ENCODE data around the gene NFIA.

NFIA gene

GRCh38 chr1:61293986-61294504 lies 211.7 kb downstream of the NFIA start:
- Histone ChIP-seq H3K4me3 (ENCODE audit: low read depth, low read length) (no peak overlapping the region), H3K27ac (ENCODE audit: extremely low read depth, low read depth, low read length) (no peak overlapping the region), H3K36me3 (ENCODE audit: control insufficient read depth in 2 of 2, insufficient read depth in 1 of 2, low read length in 2 of 2) (no peaks in the 10 kb centered on the region), H3K4me1 (ENCODE audit: control insufficient read depth, insufficient read depth, low read length) (peaks cover 3% of the 10 kb centered on the region; the same call in 1 of the 2 replicates), H3K9me3 (ENCODE audit: control insufficient read depth, insufficient read depth, low read depth, low read length) (no peaks in the 10 kb centered on the region)
- POLR2A ChIA-PET = no interaction called here
- no peak for TF ChIP-seq ZNF292 (tag by site-specific recombination; IDR thresholded peaks at IDR 0.05; ENCODE audit: borderline replicate concordance, low read depth)
- TF ChIP-seq ZNF600 (tag by site-specific recombination; IDR thresholded peaks at IDR 0.05) = no peak
- CTCF ChIA-PET = interaction anchor here (0.7 kb wide), 1 partner anchor 252 kb away, joined by 4 read pairs; no protein-coding TSS in a partner anchor

- ChIA-PET CTCF (no interaction called here), POLR2A (no interaction called here)
- H3K4me3 ChIP-seq (ENCODE audit: low read depth, low read length) = no peak overlapping the region
- peaks cover 6% of the 10 kb centered on the region; the same call in 1 of the 2 replicates for H3K4me1 ChIP-seq (ENCODE audit: control insufficient read depth, insufficient read depth, low read length)
- no peaks in the 10 kb centered on the region for H3K9me3 ChIP-seq (ENCODE audit: control insufficient read depth, insufficient read depth, low read depth, low read length)
- TF ChIP-seq MZF1 (tag by site-specific recombination; IDR thresholded peaks at IDR 0.05; ENCODE audit: borderline replicate concordance) (no peak), ZNF24 (tag by site-specific recombination; IDR thresholded peaks at IDR 0.05) (no peak), ZNF549 (tag by site-specific recombination; IDR thresholded peaks at IDR 0.05) (no peak), ZNF664 (tag by site-specific recombination; IDR thresholded peaks at IDR 0.05) (no peak), TSHZ1 (tag by site-specific recombination; IDR thresholded peaks at IDR 0.05; ENCODE audit: borderline replicate concordance) (no peak), ZNF530 (tag by site-specific recombination; IDR thresholded peaks at IDR 0.05; ENCODE audit: low read depth) (no peak), ZNF146 (tag by site-specific recombination; IDR thresholded peaks at IDR 0.05) (no peak), PBX3 (CRISPR knock-in tag; IDR thresholded peaks at IDR 0.05) (no peak), ZNF324 (tag by site-specific recombination; IDR thresholded peaks at IDR 0.05) (no peak), TCF7L2 (IDR thresholded peaks at IDR 0.05; ENCODE audit: borderline replicate concordance, low read depth, low read length) (no peak), ZNF433 (tag by site-specific recombination; IDR thresholded peaks at IDR 0.05; ENCODE audit: low read depth) (no peak), ZNF280C (tag by site-specific recombination; IDR thresholded peaks at IDR 0.05) (no peak), ZNF416 (tag by site-specific recombination; IDR thresholded peaks at IDR 0.05) (no peak), PRDM10 (tag by site-specific recombination; IDR thresholded peaks at IDR 0.05) (no peak), ZNF354C (tag by site-specific recombination; IDR thresholded peaks at IDR 0.05; ENCODE audit: borderline replicate concordance, low read depth) (no peak), ATF2 (tag by site-specific recombination; IDR thresholded peaks at IDR 0.05; ENCODE audit: low read depth) (no peak)
- H3K27ac ChIP-seq (ENCODE audit: extremely low read depth, low read depth, low read length) = no peak overlapping the region
- no peaks in the 10 kb centered on the region for H3K36me3 ChIP-seq (ENCODE audit: control insufficient read depth in 2 of 2, insufficient read depth in 1 of 2, low read length in 2 of 2)
These were observed 212.6 kb downstream of the NFIA start for GRCh38 chr1:61294930-61295329.

All from HEK293 (cell line).